ENCODE measurements around the gene MRPS24. TPM values are rescaled to one million over a fixed set of nuclear protein-coding genes. Genes with fewer than 3 reads are reported as not detected.

The MRPS24 gene
- total RNA-seq, 1 donor from 2014 or later, result 73.1 TPM

DNA sequence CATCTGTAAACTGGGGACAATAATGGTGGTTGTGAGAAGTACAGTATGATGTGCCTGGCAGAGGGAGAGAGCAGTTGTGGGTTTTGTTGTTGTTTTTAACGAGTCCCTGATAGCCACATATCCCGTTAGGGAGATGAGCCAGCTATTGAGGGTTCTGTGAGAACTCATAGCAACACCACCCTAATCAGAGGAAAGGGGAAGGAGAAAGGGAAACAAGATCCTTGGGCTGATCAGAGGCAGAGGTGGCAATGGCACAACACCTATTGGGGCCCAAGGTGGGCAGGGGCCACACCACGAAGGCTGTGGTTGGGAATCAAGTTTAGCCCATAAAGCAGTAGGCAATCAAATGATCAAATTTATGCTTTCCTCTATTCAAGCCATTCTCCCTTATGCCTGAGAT, 1.7 kb upstream of the MRPS24 start:
- ATAC-seq (ENCODE audit: low read depth), result no peak
- H3K4me1 Mint-ChIP-seq, result peaks cover 26% of the 10 kb centered on the region
- no peaks in the 10 kb centered on the region for H3K9me3 Mint-ChIP-seq
- intact Hi-C loops (cut with micrococcal nuclease), result no loop called here
- ChIA-PET CTCF (no interaction called here), POLR2A (no interaction called here)
- DNase-seq, result no peak
- peak overlapping the region; percentile 36 for H3K4me3 Mint-ChIP-seq
- H3K27me3 Mint-ChIP-seq, result no peaks in the 10 kb centered on the region
- no peak overlapping the region for H3K27ac Mint-ChIP-seq
- TF ChIP-seq, protein P1, sequence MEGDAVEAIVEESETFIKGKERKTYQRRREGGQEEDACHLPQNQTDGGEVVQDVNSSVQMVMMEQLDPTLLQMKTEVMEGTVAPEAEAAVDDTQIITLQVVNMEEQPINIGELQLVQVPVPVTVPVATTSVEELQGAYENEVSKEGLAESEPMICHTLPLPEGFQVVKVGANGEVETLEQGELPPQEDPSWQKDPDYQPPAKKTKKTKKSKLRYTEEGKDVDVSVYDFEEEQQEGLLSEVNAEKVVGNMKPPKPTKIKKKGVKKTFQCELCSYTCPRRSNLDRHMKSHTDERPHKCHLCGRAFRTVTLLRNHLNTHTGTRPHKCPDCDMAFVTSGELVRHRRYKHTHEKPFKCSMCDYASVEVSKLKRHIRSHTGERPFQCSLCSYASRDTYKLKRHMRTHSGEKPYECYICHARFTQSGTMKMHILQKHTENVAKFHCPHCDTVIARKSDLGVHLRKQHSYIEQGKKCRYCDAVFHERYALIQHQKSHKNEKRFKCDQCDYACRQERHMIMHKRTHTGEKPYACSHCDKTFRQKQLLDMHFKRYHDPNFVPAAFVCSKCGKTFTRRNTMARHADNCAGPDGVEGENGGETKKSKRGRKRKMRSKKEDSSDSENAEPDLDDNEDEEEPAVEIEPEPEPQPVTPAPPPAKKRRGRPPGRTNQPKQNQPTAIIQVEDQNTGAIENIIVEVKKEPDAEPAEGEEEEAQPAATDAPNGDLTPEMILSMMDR (IDR thresholded peaks at IDR 0.05), result no peak
- H3K36me3 Mint-ChIP-seq (ENCODE audit: low read depth), result peaks cover 30% of the 10 kb centered on the region

DNA sequence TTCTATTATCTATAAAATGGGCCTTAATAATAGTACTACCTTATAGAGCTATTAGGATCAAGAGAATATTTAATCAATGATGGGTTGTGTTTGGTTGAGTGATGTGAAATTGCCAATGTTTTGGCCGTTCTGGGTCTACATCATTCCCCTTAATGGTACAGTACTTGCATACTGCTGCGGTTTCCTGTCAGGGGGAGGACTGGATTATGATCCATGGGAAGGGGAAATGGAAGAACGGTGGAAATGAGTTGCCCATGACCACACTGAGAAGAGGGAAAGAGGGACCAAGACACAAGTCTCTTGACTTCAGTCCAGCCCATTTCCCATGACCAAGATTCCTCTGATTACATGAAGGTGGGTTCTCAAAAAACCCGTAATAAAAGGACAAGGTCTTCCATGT, 999 bp upstream of the MRPS24 start:
- TF ChIP-seq, protein P1 (IDR thresholded peaks at IDR 0.05), result no peak
- Mint-ChIP-seq H3K36me3 (ENCODE audit: low read depth) (peaks cover 35% of the 10 kb centered on the region), H3K4me3 (peak overlapping the region; percentile 93), H3K4me1 (peaks cover 23% of the 10 kb centered on the region), H3K9me3 (no peaks in the 10 kb centered on the region), H3K27ac (no peak overlapping the region), H3K27me3 (no peaks in the 10 kb centered on the region)
- ChIA-PET POLR2A (interaction anchor here (1.1 kb wide), 1 partner anchor 35 kb away, joined by 3 read pairs; no protein-coding TSS in a partner anchor), CTCF (no interaction called here)
- DNase-seq (no peak), ATAC-seq (ENCODE audit: low read depth) (no peak)
- intact Hi-C loops (cut with micrococcal nuclease), result no loop called here

DNA sequence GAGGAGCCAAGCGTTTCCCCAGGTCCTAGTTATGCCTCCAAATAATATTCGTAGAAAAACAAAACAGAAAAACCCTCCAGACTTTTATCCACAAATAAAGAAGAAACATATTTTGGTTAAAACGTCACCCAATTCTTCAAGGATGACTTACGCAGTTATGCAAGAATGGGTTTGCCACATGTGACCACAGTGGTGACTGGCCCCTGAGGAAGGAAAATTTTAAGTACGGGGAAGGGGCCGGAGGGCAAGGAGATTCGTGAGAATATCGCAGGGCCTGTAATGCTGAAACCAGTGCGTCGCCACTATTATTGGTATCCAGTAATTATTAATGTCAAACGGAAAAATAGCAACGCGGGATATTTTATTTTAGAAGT, 537 bp upstream of the MRPS24 start:
- ChIA-PET POLR2A (interaction anchor here (0.6 to 2.0 kb wide), 14 partner anchors 13 to 981 kb away, joined by 3 to 16 read pairs (median 4); partner anchors contain the start of genes COA1, MRPL32, PSMA2 and STK17A), CTCF (interaction anchor here (1.0 kb wide), 1 partner anchor 287 kb away, joined by 7 read pairs; the partner anchor contains the start of gene STK17A)
- no peaks in the 10 kb centered on the region for H3K27me3 Mint-ChIP-seq
- peak overlapping the region; percentile 89 for H3K27ac Mint-ChIP-seq
- TF ChIP-seq, protein P1 (IDR thresholded peaks at IDR 0.05), result no peak
- DNase-seq, result no peak
- H3K4me3 Mint-ChIP-seq, result peak overlapping the region; percentile 93
- no peaks in the 10 kb centered on the region for H3K9me3 Mint-ChIP-seq
- peaks cover 35% of the 10 kb centered on the region for H3K36me3 Mint-ChIP-seq (ENCODE audit: low read depth)
- ATAC-seq (ENCODE audit: low read depth), result peak; percentile 14
- intact Hi-C loops (cut with micrococcal nuclease), result loop anchor here (1.0 to 10.0 kb wide), 6 partner anchors 31 to 1988 kb away; partner anchors contain the start of genes STK17A, UBE2D4 and URGCP
- peaks cover 21% of the 10 kb centered on the region for H3K4me1 Mint-ChIP-seq

DNA sequence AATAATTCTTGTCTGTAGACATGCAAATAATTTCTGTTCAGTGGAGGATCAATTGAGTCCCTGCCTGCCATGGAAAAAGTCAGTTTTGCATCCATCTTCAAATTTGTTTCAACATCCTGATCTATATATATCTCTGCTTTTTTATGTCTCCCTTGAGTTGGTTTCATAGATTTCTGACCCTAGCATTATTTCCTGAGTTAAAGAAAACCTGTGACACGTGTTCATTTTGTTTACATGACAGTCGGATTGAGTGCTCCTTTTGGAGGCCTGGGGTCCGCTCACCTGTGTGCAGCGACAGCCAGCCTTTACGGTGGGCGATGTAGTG, 674 bp downstream of the MRPS24 start:
- Mint-ChIP-seq H3K4me3 (peak overlapping the region; percentile 93), H3K9me3 (no peaks in the 10 kb centered on the region), H3K27ac (peak overlapping the region; percentile 89), H3K36me3 (ENCODE audit: low read depth) (peaks cover 35% of the 10 kb centered on the region), H3K27me3 (no peaks in the 10 kb centered on the region), H3K4me1 (peaks cover 21% of the 10 kb centered on the region)
- ChIA-PET CTCF (no interaction called here), POLR2A (interaction anchor here (0.9 to 2.0 kb wide), 5 partner anchors 58 to 1987 kb away, joined by 3 to 16 read pairs (median 5); partner anchors contain the start of genes MRPL32, PSMA2, STK17A and UBE2D4)
- ATAC-seq (ENCODE audit: low read depth), result no peak
- TF ChIP-seq, protein P1 (IDR thresholded peaks at IDR 0.05), result no peak
- DNase-seq, result no peak
- intact Hi-C loops (cut with micrococcal nuclease), result loop anchor here (1.0 to 10.0 kb wide), 6 partner anchors 30 to 1986 kb away; partner anchors contain the start of genes STK17A, UBE2D4 and URGCP

DNA sequence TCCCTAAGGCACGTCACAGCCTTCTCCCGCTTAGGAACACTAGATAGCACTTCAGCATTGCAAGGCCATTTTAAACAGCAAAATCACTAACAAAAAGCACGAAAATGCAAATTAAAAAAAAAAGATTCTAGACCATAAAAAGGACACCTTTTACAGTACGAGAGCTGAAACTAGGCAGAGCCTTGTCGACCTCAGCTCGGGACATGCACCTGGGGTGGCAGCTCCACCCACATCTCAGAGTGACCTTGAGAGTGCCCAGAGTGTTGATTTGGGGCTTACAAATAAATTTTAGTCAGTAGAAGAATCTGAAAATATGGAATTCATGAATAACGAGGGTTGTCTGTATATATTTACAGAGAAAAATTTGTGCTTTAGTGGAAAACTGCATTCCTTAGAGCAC, 1.1 kb downstream of the MRPS24 start:
- Mint-ChIP-seq H3K4me3 (peak overlapping the region; percentile 93), H3K36me3 (ENCODE audit: low read depth) (peaks cover 35% of the 10 kb centered on the region), H3K27me3 (no peaks in the 10 kb centered on the region), H3K27ac (peak overlapping the region; percentile 25), H3K4me1 (peaks cover 21% of the 10 kb centered on the region), H3K9me3 (no peaks in the 10 kb centered on the region)
- ChIA-PET CTCF (no interaction called here), POLR2A (interaction anchor here (0.9 to 2.0 kb wide), 3 partner anchors 58 to 1987 kb away, joined by 3 to 16 read pairs (median 3); partner anchors contain the start of genes UBE2D4 and YKT6)
- intact Hi-C loops (cut with micrococcal nuclease), result loop anchor here (2.0 to 10.0 kb wide), 4 partner anchors 29 to 1986 kb away; partner anchors contain the start of gene URGCP
- no peak for ATAC-seq (ENCODE audit: low read depth)
- TF ChIP-seq, protein P1 (IDR thresholded peaks at IDR 0.05), result no peak
- no peak for DNase-seq
